Measurements from ENCODE around the gene PCP2. TPM values are rescaled to one million over a fixed set of nuclear protein-coding genes. Genes with fewer than 3 reads are reported as not detected.

The PCP2 gene
- total and polyA plus RNA-seq, 2 of the 13 experiments (the other 11 are each of a cell fraction or from before 2014, with no cell fraction given): 0.62 TPM; not detected in 1

- 0 out of 2 replicates have a peak, but pooled peaks have one; percentile 75 for TF ChIP-seq RORA (CRISPR knock-in tag; IDR thresholded peaks at IDR 0.05)
- no peak for TF ChIP-seq TIGD3 (CRISPR knock-in tag; IDR thresholded peaks at IDR 0.05; ENCODE audit: borderline replicate concordance)
- TF ChIP-seq ZNF782 (CRISPR knock-in tag; IDR thresholded peaks at IDR 0.05; ENCODE audit: borderline replicate concordance): peak; percentile 21; the same call in 1 of the 2 replicates
- no peak for TF ChIP-seq CENPBD1 (CRISPR knock-in tag; IDR thresholded peaks at IDR 0.05; ENCODE audit: borderline replicate concordance, low read depth)
- TF ChIP-seq IKZF1 (IDR thresholded peaks at IDR 0.05): no peak
- TF ChIP-seq ZBTB33 (CRISPR knock-in tag; IDR thresholded peaks at IDR 0.05): peak; percentile 87; the same call in 1 of the 2 replicates
- TF ChIP-seq MIXL1 (CRISPR knock-in tag; IDR thresholded peaks at IDR 0.05): peak; percentile 87
- no peak for TF ChIP-seq ZBTB34 (CRISPR knock-in tag; IDR thresholded peaks at IDR 0.05)
- 0 out of 2 replicates have a peak, but pooled peaks have one; percentile 28 for TF ChIP-seq ZNF800 (CRISPR knock-in tag; IDR thresholded peaks at IDR 0.05)
- TF ChIP-seq SMC3 (IDR thresholded peaks at IDR 0.05; ENCODE audit: low read length): peak; percentile 52
- no peak for TF ChIP-seq ZNF704 (CRISPR knock-in tag; IDR thresholded peaks at IDR 0.05; ENCODE audit: borderline replicate concordance)
- no peak for TF ChIP-seq GATA4 (IDR thresholded peaks at IDR 0.05; ENCODE audit: borderline replicate concordance, low read depth)
- no peak for TF ChIP-seq SMARCE1 (IDR thresholded peaks at IDR 0.05; ENCODE audit: borderline replicate concordance)
- TF ChIP-seq CEBPZ (IDR thresholded peaks at IDR 0.05; ENCODE audit: low read length): no peak
- TF ChIP-seq REL (CRISPR knock-in tag; conservative IDR thresholded peaks at IDR 0.05): no peak
Observed at GRCh38 chr19:7652061-7652641, 18.6 kb upstream of the PCP2 start (continued).
